ENCODE results near the gene E2F4.

DNA sequence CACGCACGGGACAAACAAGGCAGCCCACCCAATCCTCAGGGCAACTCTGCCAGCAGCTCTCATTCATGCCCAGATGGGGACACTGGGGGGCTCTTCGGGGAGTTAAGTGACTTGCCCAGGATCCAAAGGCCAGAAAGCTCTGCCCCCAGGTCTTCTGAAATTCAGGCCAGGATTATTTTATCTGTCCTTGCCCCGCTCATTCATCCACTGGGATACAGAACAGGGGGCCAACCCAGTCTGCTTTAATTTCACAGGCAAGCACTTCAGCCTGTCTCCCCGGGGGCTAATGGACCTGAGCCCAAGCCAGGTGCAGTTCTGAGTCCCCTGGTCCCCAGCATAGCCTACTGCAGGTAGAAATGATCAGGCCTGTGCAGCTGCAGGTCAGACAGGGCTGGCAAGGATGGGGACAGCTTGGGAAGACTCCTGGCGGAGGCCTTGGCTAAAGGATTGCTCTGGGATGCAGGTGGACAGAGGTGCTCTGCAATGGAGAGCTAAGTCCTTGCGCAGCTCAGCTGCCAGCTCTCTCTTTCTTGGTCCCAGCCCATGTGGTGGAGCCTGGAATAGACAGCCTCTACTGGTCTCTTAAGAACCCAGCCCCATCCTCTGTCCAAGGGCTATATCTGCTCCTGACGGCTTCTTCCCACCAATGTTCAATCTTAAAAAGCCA, 40.4 kb upstream of the E2F4 start:
- TF ChIP-seq, protein P1, sequence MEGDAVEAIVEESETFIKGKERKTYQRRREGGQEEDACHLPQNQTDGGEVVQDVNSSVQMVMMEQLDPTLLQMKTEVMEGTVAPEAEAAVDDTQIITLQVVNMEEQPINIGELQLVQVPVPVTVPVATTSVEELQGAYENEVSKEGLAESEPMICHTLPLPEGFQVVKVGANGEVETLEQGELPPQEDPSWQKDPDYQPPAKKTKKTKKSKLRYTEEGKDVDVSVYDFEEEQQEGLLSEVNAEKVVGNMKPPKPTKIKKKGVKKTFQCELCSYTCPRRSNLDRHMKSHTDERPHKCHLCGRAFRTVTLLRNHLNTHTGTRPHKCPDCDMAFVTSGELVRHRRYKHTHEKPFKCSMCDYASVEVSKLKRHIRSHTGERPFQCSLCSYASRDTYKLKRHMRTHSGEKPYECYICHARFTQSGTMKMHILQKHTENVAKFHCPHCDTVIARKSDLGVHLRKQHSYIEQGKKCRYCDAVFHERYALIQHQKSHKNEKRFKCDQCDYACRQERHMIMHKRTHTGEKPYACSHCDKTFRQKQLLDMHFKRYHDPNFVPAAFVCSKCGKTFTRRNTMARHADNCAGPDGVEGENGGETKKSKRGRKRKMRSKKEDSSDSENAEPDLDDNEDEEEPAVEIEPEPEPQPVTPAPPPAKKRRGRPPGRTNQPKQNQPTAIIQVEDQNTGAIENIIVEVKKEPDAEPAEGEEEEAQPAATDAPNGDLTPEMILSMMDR (IDR thresholded peaks at IDR 0.05), result no peak
- TF ChIP-seq EZH2 (IDR thresholded peaks at IDR 0.05; ENCODE audit: borderline replicate concordance, insufficient read depth, low read depth, low read length, poor library complexity, severe bottlenecking), result no peak
